Keratinocyte (primary cell): Measurements from ENCODE around the gene SYNJ2.

Source experiments
- EZH2 ChIP-seq: IDR thresholded peaks from one replicate; pipeline ENCODE4 v1.6.1; 2012; ENCODE audit warnings: inconsistent platforms, mild to moderate bottlenecking, low read length, moderate library complexity
- TF ChIP-seq, protein P1 (sequence below), 3 experiments: IDR thresholded peaks in 1 of 3; conservative IDR thresholded peaks in 1 of 3; optimal IDR thresholded peaks in 1 of 3; 2 replicates in 2 of 3; 3 replicates in 1 of 3; pipeline versions ENCODE3 to v1.5.1; 2011; ENCODE audit warnings: low read length in 3 of 3, mild to moderate bottlenecking in 3 of 3, moderate library complexity in 2 of 3, control low read depth in 1 of 3, inconsistent platforms in 1 of 3; ENCODE audit not compliant: insufficient read depth in 2 of 3; ENCODE audit errors: extremely low read depth in 1 of 3

GRCh38 chr6:158083455-158084325 lies 102.0 kb downstream of the SYNJ2 start:
- TF ChIP-seq, protein P1, sequence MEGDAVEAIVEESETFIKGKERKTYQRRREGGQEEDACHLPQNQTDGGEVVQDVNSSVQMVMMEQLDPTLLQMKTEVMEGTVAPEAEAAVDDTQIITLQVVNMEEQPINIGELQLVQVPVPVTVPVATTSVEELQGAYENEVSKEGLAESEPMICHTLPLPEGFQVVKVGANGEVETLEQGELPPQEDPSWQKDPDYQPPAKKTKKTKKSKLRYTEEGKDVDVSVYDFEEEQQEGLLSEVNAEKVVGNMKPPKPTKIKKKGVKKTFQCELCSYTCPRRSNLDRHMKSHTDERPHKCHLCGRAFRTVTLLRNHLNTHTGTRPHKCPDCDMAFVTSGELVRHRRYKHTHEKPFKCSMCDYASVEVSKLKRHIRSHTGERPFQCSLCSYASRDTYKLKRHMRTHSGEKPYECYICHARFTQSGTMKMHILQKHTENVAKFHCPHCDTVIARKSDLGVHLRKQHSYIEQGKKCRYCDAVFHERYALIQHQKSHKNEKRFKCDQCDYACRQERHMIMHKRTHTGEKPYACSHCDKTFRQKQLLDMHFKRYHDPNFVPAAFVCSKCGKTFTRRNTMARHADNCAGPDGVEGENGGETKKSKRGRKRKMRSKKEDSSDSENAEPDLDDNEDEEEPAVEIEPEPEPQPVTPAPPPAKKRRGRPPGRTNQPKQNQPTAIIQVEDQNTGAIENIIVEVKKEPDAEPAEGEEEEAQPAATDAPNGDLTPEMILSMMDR (optimal IDR thresholded peaks at IDR 0.05 in 1 of 3, IDR thresholded peaks at IDR 0.05 in 1 of 3, conservative IDR thresholded peaks at IDR 0.05 in 1 of 3; ENCODE audit: extremely low read depth in 1 of 3, insufficient read depth in 2 of 3, low read length in 3 of 3) = no peak
- TF ChIP-seq EZH2 = no peak
